ENCODE measurements around the gene FAM180B.

GRCh38 chr11:47566149-47566698 lies 20.3 kb upstream of the FAM180B start:
- no peak for TF ChIP-seq GATA3 (IDR thresholded peaks at IDR 0.05; ENCODE audit: low read depth, low read length)
- no peak for TF ChIP-seq GATA2 (IDR thresholded peaks at IDR 0.05; ENCODE audit: low read depth, low read length)
